GM18511 (cell line): ENCODE data around the gene CXCR6.

Experiments
- ATAC-seq: cut with Tn5 transposase; IDR thresholded peaks from one replicate; pipeline ENCODE4 v1.9.1; 2021; ENCODE audit warnings: mild to moderate bottlenecking, moderate library complexity; ENCODE audit not compliant: unreplicated experiment

The CXCR6 gene

DNA sequence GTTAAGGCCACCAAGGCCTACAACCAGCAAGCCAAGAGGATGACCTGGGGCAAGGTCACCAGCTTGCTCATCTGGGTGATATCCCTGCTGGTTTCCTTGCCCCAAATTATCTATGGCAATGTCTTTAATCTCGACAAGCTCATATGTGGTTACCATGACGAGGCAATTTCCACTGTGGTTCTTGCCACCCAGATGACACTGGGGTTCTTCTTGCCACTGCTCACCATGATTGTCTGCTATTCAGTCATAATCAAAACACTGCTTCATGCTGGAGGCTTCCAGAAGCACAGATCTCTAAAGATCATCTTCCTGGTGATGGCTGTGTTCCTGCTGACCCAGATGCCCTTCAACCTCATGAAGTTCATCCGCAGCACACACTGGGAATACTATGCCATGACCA lies 3.6 kb downstream of the CXCR6 start:
- ATAC-seq: no peak

DNA sequence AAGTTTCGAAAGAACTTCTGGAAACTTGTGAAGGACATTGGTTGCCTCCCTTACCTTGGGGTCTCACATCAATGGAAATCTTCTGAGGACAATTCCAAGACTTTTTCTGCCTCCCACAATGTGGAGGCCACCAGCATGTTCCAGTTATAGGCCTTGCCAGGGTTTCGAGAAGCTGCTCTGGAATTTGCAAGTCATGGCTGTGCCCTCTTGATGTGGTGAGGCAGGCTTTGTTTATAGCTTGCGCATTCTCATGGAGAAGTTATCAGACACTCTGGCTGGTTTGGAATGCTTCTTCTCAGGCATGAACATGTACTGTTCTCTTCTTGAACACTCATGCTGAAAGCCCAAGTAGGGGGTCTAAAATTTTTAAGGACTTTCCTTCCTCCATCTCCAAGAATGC lies 4.1 kb downstream of the CXCR6 start:
- no peak for ATAC-seq

DNA sequence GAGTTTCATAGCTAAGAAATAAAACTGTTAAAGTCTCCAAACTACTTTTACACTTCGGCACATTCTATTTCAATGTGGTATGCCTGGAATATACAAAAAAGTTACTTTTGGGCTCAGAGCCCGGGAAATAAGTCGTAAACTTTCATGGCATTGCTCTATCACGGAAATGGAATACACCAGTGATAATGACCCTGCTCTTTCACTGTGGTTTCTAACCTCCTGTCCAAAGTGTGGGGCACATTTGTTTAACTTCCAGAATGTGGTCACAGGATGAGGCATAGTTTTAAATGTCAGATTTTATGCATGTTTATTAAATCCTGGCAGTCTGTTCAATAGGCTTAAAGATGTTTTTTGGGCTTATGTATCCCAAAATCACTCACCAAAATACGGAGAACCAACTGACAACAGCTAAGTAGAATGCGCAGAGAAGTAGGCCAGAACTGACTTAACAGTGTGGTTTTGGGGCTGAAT lies 5.1 kb downstream of the CXCR6 start:
- no peak for ATAC-seq

DNA sequence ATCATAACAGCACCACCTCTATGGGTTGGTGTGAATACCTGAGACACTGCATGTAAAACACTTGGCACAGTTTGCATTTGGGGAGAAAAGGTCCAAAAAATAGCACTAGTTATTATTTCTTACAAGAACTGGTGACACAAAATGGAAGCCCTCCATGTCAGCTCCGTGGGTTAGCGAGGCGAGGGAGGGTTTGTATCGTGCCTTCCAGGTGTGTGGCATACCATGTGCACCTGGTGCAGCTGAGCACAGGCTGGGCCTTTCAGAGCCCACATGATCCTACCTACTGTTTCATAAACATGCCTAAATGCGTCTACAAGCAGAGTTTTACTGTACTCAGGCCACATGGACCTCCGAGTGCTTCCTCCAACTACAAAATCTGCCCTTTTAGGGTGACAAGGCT lies 5.6 kb downstream of the CXCR6 start:
- no peak for ATAC-seq

DNA sequence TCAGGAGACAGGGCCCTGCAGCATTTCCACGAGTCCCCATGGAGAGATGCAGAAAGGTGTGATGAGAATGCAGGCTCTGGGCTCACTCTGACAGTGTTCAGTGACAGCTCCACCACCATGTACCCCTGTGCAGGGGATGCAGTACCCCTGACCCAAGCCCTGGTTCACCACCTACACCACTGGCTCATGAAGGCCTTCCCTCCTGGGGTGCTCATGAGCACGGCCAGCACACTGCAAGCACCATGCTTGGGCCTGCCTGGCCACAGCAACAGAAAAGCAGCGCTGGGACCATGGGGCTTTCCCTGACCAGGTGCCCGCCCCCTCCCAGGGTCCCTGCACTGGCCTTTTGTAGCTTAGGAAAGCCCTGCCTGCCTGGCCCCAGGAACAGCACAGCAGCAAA lies 6.2 kb downstream of the CXCR6 start:
- no peak for ATAC-seq

DNA sequence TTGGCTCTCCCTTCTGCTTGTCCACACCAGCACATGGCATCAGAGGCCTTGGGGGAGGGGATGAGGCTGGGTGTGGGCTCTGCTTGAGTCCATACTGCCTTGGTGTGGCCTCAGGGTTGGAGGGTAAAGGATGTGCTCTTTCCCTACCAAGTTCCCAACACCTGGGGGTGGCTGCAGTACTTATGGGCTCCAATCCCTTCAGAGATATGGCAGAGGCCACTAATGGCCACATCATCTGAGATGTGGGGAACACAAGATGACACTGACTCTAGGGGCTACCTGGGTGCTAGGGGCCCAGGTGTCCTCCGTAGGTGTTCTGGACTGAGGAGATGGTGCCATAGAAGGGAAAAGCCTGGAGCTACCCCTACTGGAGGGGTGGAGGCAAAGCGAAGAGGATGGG lies 6.9 kb downstream of the CXCR6 start:
- ATAC-seq: no peak

DNA sequence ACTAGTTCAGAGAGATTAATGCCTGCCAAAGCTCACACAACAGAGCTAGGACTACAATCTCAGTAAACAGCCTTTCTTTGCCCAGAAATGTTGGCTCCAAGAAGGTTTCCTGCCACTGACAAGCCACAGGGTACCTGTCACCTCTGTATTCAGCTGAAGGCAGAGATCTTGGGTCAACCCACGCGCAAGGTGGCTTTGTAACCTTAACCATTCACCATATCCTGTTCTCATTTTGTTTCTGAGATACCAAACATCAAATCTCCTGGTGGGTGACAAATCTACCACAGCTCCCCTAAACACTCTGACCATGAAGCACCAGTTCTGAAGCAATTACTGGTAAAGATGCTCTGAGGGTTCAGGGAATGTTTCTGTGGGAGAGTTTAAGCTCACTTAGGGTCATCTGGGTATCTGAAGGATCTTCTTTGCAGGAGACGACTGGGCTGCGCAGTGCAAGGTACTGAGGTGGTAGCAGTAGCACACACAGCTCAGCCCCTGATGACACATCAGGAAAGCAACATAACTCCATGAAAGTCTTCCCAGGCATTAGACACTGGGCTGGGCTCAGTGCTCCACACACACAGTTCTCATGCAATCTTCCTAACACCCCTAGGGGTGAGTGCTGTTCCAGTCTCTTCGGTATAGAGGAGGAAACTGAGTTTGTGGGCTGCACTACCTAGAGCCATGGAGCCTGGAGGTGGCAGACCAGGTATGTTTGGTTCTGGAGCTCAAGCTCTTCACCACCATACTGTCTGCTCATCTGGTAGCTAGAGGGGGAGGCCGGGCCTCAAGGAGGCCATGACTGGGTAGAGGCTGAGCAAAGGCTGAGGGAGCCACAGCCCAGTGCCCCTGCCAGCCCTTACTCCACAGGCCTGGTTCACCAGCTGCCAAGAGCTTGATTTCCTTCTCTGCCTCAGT lies 7.7 kb downstream of the CXCR6 start:
- ATAC-seq: no peak

DNA sequence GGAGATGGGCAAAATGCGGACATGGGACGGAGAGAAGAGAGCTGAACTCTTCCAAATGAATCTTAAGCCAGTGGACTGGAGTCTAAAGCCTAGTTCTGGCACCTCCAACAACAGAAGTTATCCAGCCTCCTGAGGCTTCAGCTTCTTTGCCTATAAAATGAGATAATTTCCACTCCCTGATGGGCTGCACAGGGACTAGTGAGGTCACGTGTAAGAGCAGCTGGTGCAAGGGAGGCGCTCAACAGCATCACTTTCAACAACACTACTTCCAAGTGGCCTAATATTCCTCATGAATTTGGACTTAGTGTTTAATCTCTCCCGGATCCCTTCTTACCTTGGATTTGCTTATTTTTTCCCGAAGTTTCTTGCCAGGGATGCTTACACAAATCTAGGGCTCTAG lies 8.7 kb downstream of the CXCR6 start:
- no peak for ATAC-seq

DNA sequence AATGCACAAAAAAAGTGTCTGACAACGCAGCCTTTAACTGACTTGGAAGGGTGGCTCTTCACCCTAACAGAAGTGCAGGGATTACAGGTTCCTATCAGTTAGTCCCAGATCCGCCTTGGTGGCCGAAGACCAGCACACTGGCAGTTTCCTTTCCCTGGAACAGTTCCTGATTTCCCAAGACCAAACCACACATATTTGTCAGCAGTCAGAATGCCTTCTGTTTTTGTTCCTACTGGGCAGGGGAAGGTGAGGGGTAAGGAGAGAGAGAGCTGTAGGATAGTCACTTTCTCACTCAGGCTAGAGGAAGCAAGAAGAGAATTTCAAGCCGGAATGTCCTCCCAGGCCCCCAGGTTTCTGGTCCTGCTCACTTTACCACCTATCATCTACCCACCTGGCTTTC lies 9.2 kb downstream of the CXCR6 start:
- no peak for ATAC-seq

DNA sequence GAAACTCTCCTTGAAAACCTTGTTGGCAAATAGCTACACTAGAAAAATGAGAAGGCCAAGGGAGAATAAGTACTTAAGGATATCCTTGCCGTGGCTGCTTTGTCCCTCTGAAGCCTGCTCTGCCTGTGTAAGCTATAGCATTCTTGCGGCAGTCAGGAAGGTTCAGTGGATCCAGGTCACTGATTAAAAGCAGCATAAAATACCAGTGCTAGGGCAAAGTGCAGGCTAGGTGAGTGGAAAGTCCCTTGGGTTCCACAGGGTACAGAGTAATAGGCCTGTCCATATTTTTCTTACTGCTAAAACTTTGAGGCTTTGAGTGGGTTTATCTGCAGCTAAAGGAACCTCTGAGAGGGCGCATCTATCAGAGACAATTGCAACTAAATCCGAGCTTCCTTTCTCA lies 10.3 kb downstream of the CXCR6 start:
- ATAC-seq: no peak

DNA sequence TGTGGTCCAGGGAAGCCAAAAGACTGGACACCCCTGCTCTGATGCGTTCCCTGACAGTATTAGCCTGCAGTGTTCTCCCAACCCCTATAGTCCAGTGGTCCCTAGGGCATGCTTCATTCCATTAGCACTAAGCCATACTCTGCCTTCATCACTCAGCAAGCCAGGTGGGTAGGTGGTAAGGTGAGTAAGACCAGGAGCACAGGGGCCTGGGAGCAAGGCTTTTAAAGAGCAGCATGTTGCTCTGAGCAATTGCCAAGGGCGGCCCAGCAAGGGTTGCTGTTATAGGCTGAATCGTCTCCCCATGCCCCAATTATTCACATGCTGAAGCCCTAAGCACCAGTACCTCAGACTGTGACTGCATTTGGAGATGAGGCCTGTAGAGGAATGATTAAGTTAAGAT lies 11.0 kb downstream of the CXCR6 start:
- ATAC-seq: no peak

DNA sequence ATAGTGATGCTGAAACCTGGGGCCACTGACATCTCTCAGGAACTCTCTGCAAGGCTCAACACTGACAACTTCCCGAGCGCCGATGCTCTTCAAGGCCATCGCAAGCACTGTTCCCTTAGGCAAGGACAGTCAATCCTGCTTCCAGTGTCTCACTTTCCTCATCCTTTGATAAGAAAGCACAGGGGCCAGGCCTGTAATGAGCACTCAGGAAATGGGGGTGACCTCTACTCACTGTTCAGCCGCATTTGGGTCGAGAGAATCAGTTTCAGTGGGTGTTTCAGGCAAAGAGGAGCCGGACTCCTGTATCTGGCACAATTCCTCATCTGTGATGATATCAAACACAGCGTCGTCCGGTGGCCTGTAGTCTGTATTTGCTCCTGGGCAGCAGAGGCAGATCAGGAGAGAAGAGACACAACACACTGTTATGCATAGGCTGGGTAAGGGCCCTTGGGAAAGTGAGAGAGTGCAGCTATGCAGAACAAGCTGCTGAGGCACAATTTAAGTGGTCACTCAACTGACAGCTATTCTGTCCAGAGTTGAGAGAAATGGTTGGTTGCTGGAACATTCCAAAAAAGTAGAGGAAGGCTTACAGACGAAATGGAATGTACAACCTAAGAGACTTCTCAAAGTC lies 11.9 kb downstream of the CXCR6 start:
- ATAC-seq: no peak

DNA sequence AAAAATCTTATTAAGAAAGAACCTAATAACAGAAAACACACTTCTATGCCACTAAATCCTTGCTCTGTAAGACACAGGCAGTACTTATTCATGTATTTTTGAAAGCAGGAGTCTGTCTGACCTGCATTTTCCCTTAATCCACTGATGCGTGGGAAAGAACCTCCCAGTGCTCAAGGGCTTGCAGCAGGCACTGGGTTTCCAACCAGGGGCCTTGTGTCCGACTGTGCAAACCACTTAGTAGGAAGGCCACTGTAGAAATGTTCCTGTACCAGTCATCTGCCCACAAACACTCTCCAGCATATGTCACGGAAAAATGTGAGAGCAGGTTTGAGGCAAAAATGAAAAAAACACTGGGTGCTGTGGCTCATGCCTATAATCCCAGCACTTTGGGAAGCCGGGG lies 12.4 kb downstream of the CXCR6 start:
- ATAC-seq: no peak

DNA sequence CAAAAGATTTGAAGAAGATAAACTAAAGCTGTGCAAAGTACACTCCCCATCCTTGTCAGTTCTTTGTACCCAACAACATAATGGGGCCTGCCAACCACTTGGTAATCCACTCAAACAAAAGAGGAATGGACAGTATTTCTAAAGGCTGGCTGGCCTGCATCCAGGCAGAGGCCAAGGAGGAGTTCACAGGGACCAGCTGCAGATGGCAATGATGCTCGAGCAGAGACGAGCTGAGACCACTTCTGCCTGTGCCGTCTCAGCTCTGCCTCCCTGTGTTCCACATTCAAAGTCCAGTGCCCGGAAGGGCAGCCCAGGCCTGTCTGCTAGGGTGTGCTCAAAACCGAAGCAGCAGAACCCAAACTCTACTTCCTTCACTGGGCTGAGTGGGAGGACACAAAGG lies 14.3 kb downstream of the CXCR6 start:
- ATAC-seq: no peak

DNA sequence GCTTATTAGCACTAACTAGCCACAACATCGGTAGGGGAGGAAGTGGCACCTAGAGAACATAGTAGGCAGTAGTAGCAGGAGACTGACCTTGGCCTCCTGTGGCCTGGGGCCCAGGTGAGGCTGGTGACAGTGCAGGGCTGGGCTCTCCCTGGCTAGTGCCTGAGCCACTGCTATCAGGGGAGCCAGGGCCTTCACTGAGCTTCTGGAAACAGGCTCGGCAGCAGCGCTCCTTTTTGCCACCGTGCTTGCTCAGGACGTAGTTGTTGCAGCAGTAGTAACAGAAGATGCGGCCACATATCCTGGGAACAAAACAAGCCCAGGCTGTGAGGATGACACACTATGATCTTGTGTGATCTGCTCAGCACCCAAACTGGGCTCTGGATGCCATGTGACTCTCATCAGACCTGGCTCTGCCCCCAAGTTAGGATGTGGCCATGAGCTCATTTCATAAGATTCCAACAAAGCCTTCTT lies 15.1 kb downstream of the CXCR6 start:
- no peak for ATAC-seq

DNA sequence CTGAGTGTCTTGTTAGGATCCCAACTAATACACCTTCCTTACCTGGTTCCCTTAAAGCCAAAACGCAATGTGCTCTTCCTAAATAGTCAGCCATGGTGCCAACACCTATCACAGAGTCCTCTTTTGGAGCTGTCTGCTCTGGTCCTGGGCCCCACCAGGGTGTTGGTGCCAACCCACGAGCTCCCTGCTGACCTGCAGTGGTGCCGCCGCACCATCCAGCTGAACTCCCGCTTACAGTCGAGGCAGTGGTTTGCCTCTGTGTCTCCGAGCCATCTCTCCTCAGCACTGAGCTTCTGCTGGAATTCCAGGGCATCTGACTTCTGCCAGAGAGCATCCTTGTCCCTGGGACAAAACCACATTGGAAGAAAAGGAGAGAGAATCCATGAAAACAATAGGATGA lies 15.9 kb downstream of the CXCR6 start:
- ATAC-seq: no peak

DNA sequence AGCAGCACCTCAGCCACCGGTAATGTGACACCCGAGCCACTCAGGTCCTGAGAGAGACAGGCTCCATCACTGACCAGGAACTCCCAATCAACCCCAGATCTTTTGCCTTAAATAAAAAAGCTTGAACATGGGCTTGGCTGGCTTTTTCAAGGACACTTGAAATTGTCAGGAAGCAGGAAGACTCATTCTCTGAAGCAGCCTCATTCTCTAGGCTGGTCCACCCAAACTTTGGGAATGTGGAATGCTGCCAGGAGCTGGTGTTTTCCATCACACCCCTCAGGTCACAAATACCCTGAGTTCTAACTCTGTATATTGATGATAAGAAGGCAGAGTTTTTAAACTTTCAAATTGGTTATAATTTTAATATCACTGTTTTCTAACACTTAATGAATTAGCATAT lies 17.0 kb downstream of the CXCR6 start:
- no peak for ATAC-seq

DNA sequence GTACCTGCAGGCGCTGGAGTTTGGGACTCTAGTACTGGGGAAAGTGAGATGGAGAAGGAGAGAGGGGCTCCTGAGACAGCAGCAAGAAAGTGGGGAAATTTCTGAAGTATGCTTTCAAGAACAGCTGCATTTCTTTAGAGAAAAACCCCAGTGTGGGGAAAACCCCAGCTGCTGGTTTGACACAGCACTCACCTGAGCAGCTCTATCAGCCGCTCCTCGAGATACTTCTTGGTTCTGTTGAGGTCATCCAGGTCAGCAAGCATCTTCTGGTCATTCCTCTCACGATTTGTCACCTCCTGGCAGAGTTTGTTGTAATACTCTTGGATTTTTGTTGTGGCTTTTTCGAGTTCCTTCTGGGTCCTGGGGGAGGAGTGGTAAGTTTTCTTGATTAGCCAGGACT lies 18.8 kb downstream of the CXCR6 start:
- ATAC-seq: no peak

DNA sequence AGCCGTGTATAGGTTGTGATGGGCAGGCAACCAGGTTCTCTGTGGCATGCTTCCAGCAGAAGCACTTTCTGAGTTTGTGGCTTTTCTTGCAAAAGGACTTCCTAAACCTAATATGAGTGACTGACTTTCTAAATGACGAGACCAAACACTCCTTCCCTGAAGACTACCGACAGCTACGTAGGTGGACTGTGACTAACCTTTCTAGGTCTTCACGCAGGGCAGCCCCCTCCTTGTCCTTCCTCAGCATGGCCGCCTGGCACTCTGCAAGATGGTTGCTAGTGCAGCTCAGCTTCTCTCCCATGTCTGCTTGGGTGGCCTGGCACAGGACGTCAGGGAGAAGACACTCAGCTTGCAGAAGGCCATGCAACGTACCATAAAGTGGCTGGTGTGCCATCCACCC lies 20.9 kb downstream of the CXCR6 start:
- ATAC-seq: no peak

DNA sequence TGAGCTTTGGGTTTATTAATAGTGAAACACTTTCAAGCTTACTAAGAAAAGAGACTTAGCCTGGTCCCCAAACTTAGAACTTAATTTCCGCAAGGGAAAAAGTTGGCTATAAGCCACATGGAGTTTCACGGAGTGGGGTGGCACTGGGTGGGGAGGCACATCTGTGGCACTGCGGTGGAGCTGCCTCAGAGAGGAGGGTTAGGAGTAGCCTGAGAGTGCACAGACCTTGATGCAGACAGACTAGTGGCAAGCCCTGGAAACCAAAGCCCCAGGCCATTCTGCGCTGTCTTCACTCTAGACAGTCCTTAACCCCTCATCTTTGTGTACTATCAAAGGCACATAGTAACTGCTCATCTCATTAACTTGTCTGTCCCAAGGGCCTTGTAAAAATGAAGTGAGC lies 22.0 kb downstream of the CXCR6 start:
- no peak for ATAC-seq

DNA sequence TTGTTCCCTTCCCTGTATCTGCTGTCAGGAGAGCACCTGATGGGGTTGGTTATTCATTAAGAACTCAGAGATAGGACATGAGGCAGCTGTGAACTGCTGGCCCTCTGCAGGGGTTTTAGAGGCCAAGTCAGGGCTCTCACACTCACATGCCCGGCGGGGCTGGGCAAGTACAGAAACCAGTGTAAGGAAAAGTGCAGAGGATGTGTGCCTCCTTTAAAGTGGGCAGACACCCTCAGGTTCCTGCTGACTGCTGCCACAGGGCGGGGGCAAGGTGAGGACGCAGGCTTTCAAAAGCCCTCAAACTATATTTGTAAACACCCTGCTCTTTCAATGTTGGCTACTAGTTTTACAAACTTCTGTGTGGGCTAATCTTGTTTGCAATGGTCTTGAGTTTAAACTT lies 22.4 kb downstream of the CXCR6 start:
- no peak for ATAC-seq

DNA sequence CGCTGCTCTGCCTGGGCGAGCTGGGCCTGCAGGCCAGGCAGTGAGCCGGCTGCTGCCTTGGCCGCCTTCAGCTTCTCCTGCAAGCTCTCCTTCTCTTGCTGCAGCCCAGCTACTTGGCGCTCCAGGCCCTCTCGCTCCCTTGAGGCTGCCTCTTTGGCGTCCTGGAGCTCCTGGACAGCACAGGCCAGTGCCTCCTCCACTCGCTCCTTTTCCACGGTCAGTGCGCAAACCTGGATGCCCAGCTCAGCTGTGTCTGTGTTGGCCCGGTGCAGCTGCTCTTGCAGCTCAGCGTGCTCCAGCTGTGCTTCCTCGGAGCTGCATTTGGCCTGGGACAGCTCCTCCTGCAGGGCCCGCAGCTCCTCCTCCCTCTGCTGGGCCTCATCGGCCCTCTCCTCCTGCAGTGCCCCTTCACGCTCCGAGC lies 23.1 kb downstream of the CXCR6 start:
- no peak for ATAC-seq
